Caco-2 (cell line): Measurements from ENCODE around the gene C1QL1. TPM values are rescaled to one million over a fixed set of nuclear protein-coding genes. Genes with fewer than 3 reads are reported as not detected.

Experiments used
- BruUV-seq: library from RNA; stranded (reverse); fragments of 400-500 nt; replicated peaks from 2 replicates; lab custom pipeline; 2021; lab: Mats Ljungman, UMichigan
- CTCF ChIA-PET: fragments of 300-600 bp; sonication (Branson Sonifier 250); formaldehyde crosslinking; loops from one replicate; lab custom pipeline; 2022; ENCODE audit warnings: antibody characterized with exemption; lab: Charles Lee
- POLR2A ChIA-PET: fragments of 300-600 bp; sonication (Branson Sonifier 250); formaldehyde crosslinking; loops from one replicate; lab custom pipeline; 2022; ENCODE audit warnings: antibody characterized with exemption; lab: Charles Lee
- DNase-seq, 2 experiments: peaks; one replicate each; pipeline versions ENCODE4 v3.0.0 to v3.0.0-alpha.2; 2020 to 2022
- H3K27me3 ChIP-seq: replicated peaks from 2 replicates; pipeline ENCODE4 v1.6.0; 2011; ENCODE audit warnings: low read length; ENCODE audit not compliant: control insufficient read depth, insufficient read depth
- H3K36me3 ChIP-seq: 2 replicates; pipeline ENCODE4 v1.5.1; 2011; ENCODE audit warnings: low read length; ENCODE audit not compliant: control insufficient read depth, insufficient read depth
- H3K4me1 ChIP-seq: fragments of 250-450 bp; sonication (Bioruptor Pico); 2 replicates; pipeline ENCODE4 v1.5.1; 2020; ENCODE audit warnings: mild to moderate bottlenecking
- H3K4me3 ChIP-seq: 2 replicates; pipeline ENCODE4 v1.5.1; 2011; ENCODE audit warnings: low read depth, mild to moderate bottlenecking, control low read depth, low read length
- H3K9me3 ChIP-seq: fragments of 250-450 bp; sonication (Bioruptor Pico); 2 replicates; pipeline ENCODE4 v1.5.1; 2020; ENCODE audit warnings: mild to moderate bottlenecking, moderate library complexity
- H3K27ac Mint-ChIP-seq: one replicate; pipeline ENCODE4 v1.8.0; 2022; ENCODE audit warnings: mixed read lengths; ENCODE audit not compliant: unreplicated experiment
- H3K27me3 Mint-ChIP-seq: one replicate; pipeline ENCODE4 v1.8.0; 2022; ENCODE audit warnings: mixed read lengths; ENCODE audit not compliant: insufficient read depth, unreplicated experiment
- H3K36me3 Mint-ChIP-seq: one replicate; pipeline ENCODE4 v1.8.0; 2022; ENCODE audit warnings: mild to moderate bottlenecking, mixed read lengths; ENCODE audit not compliant: insufficient read depth, unreplicated experiment
- H3K4me1 Mint-ChIP-seq: one replicate; pipeline ENCODE4 v1.8.0; 2022; ENCODE audit warnings: low read depth, mixed read lengths; ENCODE audit not compliant: unreplicated experiment
- H3K4me3 Mint-ChIP-seq: one replicate; pipeline ENCODE4 v1.8.0; 2022; ENCODE audit warnings: mild to moderate bottlenecking, moderate library complexity, mixed read lengths; ENCODE audit not compliant: unreplicated experiment
- H3K9me3 Mint-ChIP-seq: one replicate; pipeline ENCODE4 v1.8.0; 2022; ENCODE audit warnings: mixed read lengths; ENCODE audit not compliant: unreplicated experiment
- intact Hi-C: fragments of 100-400 bp; cut with micrococcal nuclease; formaldehyde crosslinking; loops from one replicate; pipeline ENCODE4 v1.10.0; 2022; ENCODE audit not compliant: unreplicated experiment
- total RNA-seq: library from RNA; stranded (reverse); gene quantifications from 2 replicates; pipeline ENCODE4 v1.2.3, GENCODE V29; 2022
- TF ChIP-seq, protein P1 (sequence below), 2 experiments: fragments of 200-600 bp in 1 of 2; IDR thresholded peaks; 1 replicate in 1 of 2; 2 replicates in 1 of 2; pipeline versions ENCODE4 v1.5.1 to v1.8.0; 2011 to 2022; ENCODE audit warnings: antibody characterized with exemption in 1 of 2, control low read depth in 1 of 2, inconsistent platforms in 1 of 2, low read depth in 1 of 2, low read length in 1 of 2, mild to moderate bottlenecking in 1 of 2, moderate library complexity in 1 of 2; ENCODE audit not compliant: insufficient read depth in 1 of 2, severe bottlenecking in 1 of 2, unreplicated experiment in 1 of 2

C1QL1 gene
- total RNA-seq, 1 experiment from 2014 or later, result 5.2 TPM

- H3K27me3 Mint-ChIP-seq, result peaks cover 9% of the 10 kb centered on the region
- H3K4me3 Mint-ChIP-seq, result no peak overlapping the region
- no TSS peak for BruUV-seq
- DNase-seq, result no peak
- no peaks in the 10 kb centered on the region for H3K9me3 ChIP-seq
- peak overlapping the region; percentile 19 for H3K27ac Mint-ChIP-seq
- peaks cover 7% of the 10 kb centered on the region for H3K4me1 Mint-ChIP-seq
- intact Hi-C loops, result no loop called here
- POLR2A ChIA-PET, result no interaction called here
- TF ChIP-seq, protein P1, sequence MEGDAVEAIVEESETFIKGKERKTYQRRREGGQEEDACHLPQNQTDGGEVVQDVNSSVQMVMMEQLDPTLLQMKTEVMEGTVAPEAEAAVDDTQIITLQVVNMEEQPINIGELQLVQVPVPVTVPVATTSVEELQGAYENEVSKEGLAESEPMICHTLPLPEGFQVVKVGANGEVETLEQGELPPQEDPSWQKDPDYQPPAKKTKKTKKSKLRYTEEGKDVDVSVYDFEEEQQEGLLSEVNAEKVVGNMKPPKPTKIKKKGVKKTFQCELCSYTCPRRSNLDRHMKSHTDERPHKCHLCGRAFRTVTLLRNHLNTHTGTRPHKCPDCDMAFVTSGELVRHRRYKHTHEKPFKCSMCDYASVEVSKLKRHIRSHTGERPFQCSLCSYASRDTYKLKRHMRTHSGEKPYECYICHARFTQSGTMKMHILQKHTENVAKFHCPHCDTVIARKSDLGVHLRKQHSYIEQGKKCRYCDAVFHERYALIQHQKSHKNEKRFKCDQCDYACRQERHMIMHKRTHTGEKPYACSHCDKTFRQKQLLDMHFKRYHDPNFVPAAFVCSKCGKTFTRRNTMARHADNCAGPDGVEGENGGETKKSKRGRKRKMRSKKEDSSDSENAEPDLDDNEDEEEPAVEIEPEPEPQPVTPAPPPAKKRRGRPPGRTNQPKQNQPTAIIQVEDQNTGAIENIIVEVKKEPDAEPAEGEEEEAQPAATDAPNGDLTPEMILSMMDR (IDR thresholded peaks at IDR 0.05; ENCODE audit: insufficient read depth in 1 of 2, low read depth in 1 of 2, low read length in 1 of 2, severe bottlenecking in 1 of 2, unreplicated experiment in 1 of 2), result no peak
- CTCF ChIA-PET, result interaction anchor here (0.7 kb wide), 1 partner anchor 109 kb away, joined by 3 read pairs; no protein-coding TSS in a partner anchor
- no peaks in the 10 kb centered on the region for H3K36me3 ChIP-seq
- H3K4me1 ChIP-seq, result peaks cover 6% of the 10 kb centered on the region; the same call in 1 of the 2 replicates
- H3K27me3 ChIP-seq, result no peaks in the 10 kb centered on the region
- H3K36me3 Mint-ChIP-seq, result no peaks in the 10 kb centered on the region
- H3K4me3 ChIP-seq, result no peak overlapping the region
- H3K9me3 Mint-ChIP-seq, result no peaks in the 10 kb centered on the region
These were observed 54.4 kb downstream of the C1QL1 start for GRCh38 chr17:44913676-44914075.

- H3K4me1 ChIP-seq, result peaks cover 6% of the 10 kb centered on the region; the same call in 1 of the 2 replicates
- DNase-seq, result no peak
- Mint-ChIP-seq H3K9me3 (no peaks in the 10 kb centered on the region), H3K27ac (peak overlapping the region; percentile 19), H3K27me3 (peaks cover 9% of the 10 kb centered on the region), H3K4me3 (no peak overlapping the region), H3K4me1 (peaks cover 7% of the 10 kb centered on the region), H3K36me3 (no peaks in the 10 kb centered on the region)
- no peaks in the 10 kb centered on the region for H3K9me3 ChIP-seq
- POLR2A ChIA-PET, result no interaction called here
- TF ChIP-seq, protein P1 (IDR thresholded peaks at IDR 0.05; ENCODE audit: insufficient read depth in 1 of 2, low read depth in 1 of 2, low read length in 1 of 2, severe bottlenecking in 1 of 2, unreplicated experiment in 1 of 2), result no peak
- BruUV-seq, result no TSS peak
- H3K36me3 ChIP-seq, result no peaks in the 10 kb centered on the region
- no peaks in the 10 kb centered on the region for H3K27me3 ChIP-seq
- CTCF ChIA-PET, result interaction anchor here (0.7 to 2.0 kb wide), 2 partner anchors 13 to 109 kb away, joined by 3 to 5 read pairs; partner anchors contain the start of gene EFTUD2
- intact Hi-C loops, result no loop called here
- no peak overlapping the region for H3K4me3 ChIP-seq
These were observed 55.1 kb downstream of the C1QL1 start for GRCh38 chr17:44912763-44913544.

- H3K36me3 Mint-ChIP-seq, result no peaks in the 10 kb centered on the region
- POLR2A ChIA-PET, result interaction anchor here (1.0 kb wide), 1 partner anchor 13 kb away, joined by 3 read pairs; the partner anchor contains the start of gene EFTUD2
- TF ChIP-seq, protein P1 (IDR thresholded peaks at IDR 0.05; ENCODE audit: insufficient read depth in 1 of 2, low read depth in 1 of 2, low read length in 1 of 2, severe bottlenecking in 1 of 2, unreplicated experiment in 1 of 2), result peak in 1 of 2 experiments; percentile 53
- Histone ChIP-seq H3K4me3 (no peak overlapping the region), H3K27me3 (no peaks in the 10 kb centered on the region), H3K4me1 (peaks cover 5% of the 10 kb centered on the region; the same call in 1 of the 2 replicates), H3K36me3 (no peaks in the 10 kb centered on the region), H3K9me3 (no peaks in the 10 kb centered on the region)
- peaks cover 10% of the 10 kb centered on the region for H3K4me1 Mint-ChIP-seq
- H3K9me3 Mint-ChIP-seq, result no peaks in the 10 kb centered on the region
- DNase-seq, result peak; percentile 72 to 78
- H3K4me3 Mint-ChIP-seq, result no peak overlapping the region
- no TSS peak for BruUV-seq
- H3K27ac Mint-ChIP-seq, result no peak overlapping the region
- intact Hi-C loops, result no loop called here
- H3K27me3 Mint-ChIP-seq, result peaks cover 6% of the 10 kb centered on the region
- CTCF ChIA-PET, result interaction anchor here (0.7 to 2.2 kb wide), 6 partner anchors 9 to 224 kb away, joined by 4 to 12 read pairs (median 4); partner anchors contain the start of genes ACBD4 and EFTUD2
These were observed 56.7 kb downstream of the C1QL1 start for GRCh38 chr17:44911133-44912001.
